Measurements from ENCODE around the gene CNGA3.

CNGA3 gene

DNA sequence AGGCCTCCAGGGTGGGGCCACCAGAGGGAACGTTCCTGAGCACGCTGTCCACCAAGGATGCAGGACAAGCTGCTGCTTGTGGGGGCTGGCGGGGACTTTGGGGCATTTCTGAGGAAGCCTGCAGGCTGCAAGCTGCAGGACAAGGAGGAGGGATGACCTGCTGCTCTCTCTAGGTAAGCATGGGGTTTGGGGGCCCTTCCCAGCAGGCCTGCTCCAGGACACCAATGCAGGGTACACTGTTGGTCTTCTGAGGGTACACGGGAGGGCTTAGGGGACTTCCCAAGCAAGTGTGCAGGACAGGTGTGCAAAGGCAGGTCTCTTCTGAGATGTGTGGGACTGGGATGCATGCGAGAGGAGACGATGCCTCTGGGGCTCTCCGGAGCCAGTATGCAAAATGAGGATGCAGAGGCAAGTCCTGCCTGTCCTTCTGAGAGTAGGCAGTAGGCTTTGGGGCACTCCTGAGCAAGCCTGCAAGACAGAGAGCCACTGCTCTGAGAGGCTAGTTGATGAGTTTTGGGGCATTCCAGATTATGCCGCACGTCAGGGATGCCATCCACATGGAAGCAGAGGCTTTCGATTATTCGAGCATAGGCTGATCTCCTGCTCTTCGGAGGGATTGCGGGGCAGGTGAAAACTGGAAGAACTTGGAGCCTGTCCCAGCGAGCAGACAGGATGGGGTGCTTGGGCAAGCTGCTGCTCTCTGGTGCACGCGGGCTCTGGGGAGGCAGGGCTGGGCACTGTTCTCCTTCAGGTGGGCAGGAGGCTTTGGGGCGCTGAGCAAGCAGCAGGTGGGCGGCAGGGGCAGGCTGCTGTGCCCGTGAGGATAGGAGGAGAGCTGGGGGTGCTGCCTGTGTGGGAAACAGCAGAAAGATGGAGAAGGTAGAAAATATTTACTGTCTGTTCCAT lies 44.6 kb downstream of the CNGA3 start:
- DNase-seq (ENCODE audit: low read depth) = no peak
- TF ChIP-seq CTCF (IDR thresholded peaks at IDR 0.05; ENCODE audit: low read depth, low read length, missing control alignments) = no peak
- no peak overlapping the region for H3K4me3 ChIP-seq (ENCODE audit: low read depth, low read length)
- in situ Hi-C loops (cut with HindIII; ENCODE audit: low sequenced_read_pairs) = loop anchor here (25.0 kb wide), 1 partner anchor 579 kb away; no protein-coding TSS in a partner anchor

DNA sequence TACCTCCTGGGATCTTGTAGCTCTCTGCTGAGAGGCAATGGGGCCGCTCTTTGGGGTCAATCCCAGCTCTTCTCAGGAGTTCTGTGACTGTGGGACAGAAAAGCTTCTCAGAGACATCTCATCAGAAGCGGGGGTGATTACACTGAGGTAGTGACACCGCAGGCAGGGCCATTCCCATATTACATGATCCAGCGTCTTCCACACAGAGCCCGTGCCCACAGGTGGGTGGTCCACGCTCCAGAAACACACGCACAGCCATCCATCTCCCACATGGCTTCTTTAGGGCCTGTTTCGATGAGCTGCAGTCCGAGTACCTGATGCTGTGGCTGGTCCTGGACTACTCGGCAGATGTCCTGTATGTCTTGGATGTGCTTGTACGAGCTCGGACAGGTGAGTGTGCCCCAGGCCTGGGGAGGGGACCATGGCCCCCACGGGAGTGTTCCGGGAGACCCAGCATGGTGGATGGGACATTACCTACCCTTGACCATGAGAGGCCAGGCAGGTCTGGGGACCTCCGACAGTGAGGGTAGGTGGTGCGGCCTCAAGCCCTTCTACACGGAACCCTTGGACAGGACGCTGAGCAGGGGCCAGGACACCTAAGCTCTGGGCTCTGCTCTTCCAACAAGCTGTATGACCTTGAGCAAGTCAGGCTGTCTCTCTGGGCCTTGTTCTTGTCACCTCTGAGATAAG lies 45.5 kb downstream of the CNGA3 start:
- in situ Hi-C loops (cut with HindIII; ENCODE audit: low sequenced_read_pairs) = loop anchor here (25.0 kb wide), 1 partner anchor 579 kb away; no protein-coding TSS in a partner anchor
- no peak overlapping the region for H3K4me3 ChIP-seq (ENCODE audit: low read depth, low read length)
- DNase-seq (ENCODE audit: low read depth) = no peak
- no peak for TF ChIP-seq CTCF (IDR thresholded peaks at IDR 0.05; ENCODE audit: low read depth, low read length, missing control alignments)

GRCh38 chr2:98393354-98393753 lies 47.1 kb downstream of the CNGA3 start:
- TF ChIP-seq CTCF (IDR thresholded peaks at IDR 0.05; ENCODE audit: low read depth, low read length, missing control alignments) = no peak
- DNase-seq (ENCODE audit: low read depth) = no peak
- H3K4me3 ChIP-seq (ENCODE audit: low read depth, low read length) = no peak overlapping the region
- in situ Hi-C loops (cut with HindIII; ENCODE audit: low sequenced_read_pairs) = loop anchor here (25.0 kb wide), 1 partner anchor 581 kb away; no protein-coding TSS in a partner anchor

- H3K4me3 ChIP-seq (ENCODE audit: low read depth, low read length) = no peak overlapping the region
- in situ Hi-C loops (cut with HindIII; ENCODE audit: low sequenced_read_pairs) = loop anchor here (25.0 kb wide), 1 partner anchor 582 kb away; no protein-coding TSS in a partner anchor
- no peak for TF ChIP-seq CTCF (IDR thresholded peaks at IDR 0.05; ENCODE audit: low read depth, low read length, missing control alignments)
- no peak for DNase-seq (ENCODE audit: low read depth)
Observed at GRCh38 chr2:98394595-98395153, 48.4 kb downstream of the CNGA3 start.

DNA sequence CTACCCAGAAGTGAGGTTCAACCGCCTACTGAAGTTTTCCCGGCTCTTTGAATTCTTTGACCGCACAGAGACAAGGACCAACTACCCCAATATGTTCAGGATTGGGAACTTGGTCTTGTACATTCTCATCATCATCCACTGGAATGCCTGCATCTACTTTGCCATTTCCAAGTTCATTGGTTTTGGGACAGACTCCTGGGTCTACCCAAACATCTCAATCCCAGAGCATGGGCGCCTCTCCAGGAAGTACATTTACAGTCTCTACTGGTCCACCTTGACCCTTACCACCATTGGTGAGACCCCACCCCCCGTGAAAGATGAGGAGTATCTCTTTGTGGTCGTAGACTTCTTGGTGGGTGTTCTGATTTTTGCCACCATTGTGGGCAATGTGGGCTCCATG lies 49.7 kb downstream of the CNGA3 start:
- in situ Hi-C loops (cut with HindIII; ENCODE audit: low sequenced_read_pairs) = loop anchor here (25.0 kb wide), 1 partner anchor 584 kb away; no protein-coding TSS in a partner anchor
- no peak for TF ChIP-seq CTCF (IDR thresholded peaks at IDR 0.05; ENCODE audit: low read depth, low read length, missing control alignments)
- no peak for DNase-seq (ENCODE audit: low read depth)
- H3K4me3 ChIP-seq (ENCODE audit: low read depth, low read length) = no peak overlapping the region

GRCh38 chr2:98396745-98397355 lies 50.6 kb downstream of the CNGA3 start:
- TF ChIP-seq CTCF (IDR thresholded peaks at IDR 0.05; ENCODE audit: low read depth, low read length, missing control alignments) = no peak
- in situ Hi-C loops (cut with HindIII; ENCODE audit: low sequenced_read_pairs) = loop anchor here (25.0 kb wide), 1 partner anchor 585 kb away; no protein-coding TSS in a partner anchor
- DNase-seq (ENCODE audit: low read depth) = no peak
- H3K4me3 ChIP-seq (ENCODE audit: low read depth, low read length) = no peak overlapping the region
